CD14-positive monocyte (primary cell): ENCODE results near the gene GALNT1. TPM values are rescaled to one million over a fixed set of nuclear protein-coding genes. Genes with fewer than 3 reads are reported as not detected.

Experiments
- DNase-seq, 3 donors: peaks; one replicate each; pipeline ENCODE4 v3.0.0-alpha.2; 2011 to 2022
- H2AFZ ChIP-seq: 2 replicates; pipeline ENCODE4 v1.6.0; 2012; ENCODE audit warnings: mild to moderate bottlenecking, low read depth, low read length, inconsistent platforms; ENCODE audit not compliant: insufficient read depth, poor library complexity, severe bottlenecking
- H3K27ac ChIP-seq, 2 donors: 1 replicate in 1 of 2; 2 replicates in 1 of 2; pipeline ENCODE4 v1.5.1; 2012 to 2013; ENCODE audit warnings: low read length in 2 of 2, control low read depth in 1 of 2, inconsistent platforms in 1 of 2, low read depth in 1 of 2, mild to moderate bottlenecking in 1 of 2
- H3K27me3 ChIP-seq, 2 donors: one replicate each; pipeline versions ENCODE4 v1.6.0 to v1.6.1; 2011 to 2013; ENCODE audit warnings: low read length in 2 of 2; ENCODE audit not compliant: control insufficient read depth in 2 of 2, insufficient read depth in 2 of 2
- H3K36me3 ChIP-seq, 2 donors: replicated peaks in 1 of 2; 1 replicate in 1 of 2; 2 replicates in 1 of 2; pipeline versions ENCODE4 v1.5.1 to v1.6.1; 2012 to 2013; ENCODE audit warnings: low read length in 2 of 2, control low read depth in 1 of 2, inconsistent platforms in 1 of 2, mild to moderate bottlenecking in 1 of 2; ENCODE audit not compliant: insufficient read depth in 2 of 2, control insufficient read depth in 1 of 2
- H3K4me1 ChIP-seq, 2 donors: 1 replicate in 1 of 2; 2 replicates in 1 of 2; pipeline versions ENCODE4 v1.5.1 to v1.6.1; 2012 to 2013; ENCODE audit warnings: low read length in 2 of 2, control low read depth in 1 of 2, inconsistent platforms in 1 of 2, mild to moderate bottlenecking in 1 of 2, moderate library complexity in 1 of 2; ENCODE audit not compliant: insufficient read depth in 2 of 2, control insufficient read depth in 1 of 2
- H3K4me2 ChIP-seq: replicated peaks from 2 replicates; pipeline ENCODE3; 2012; ENCODE audit warnings: low read length, moderate library complexity, mild to moderate bottlenecking; ENCODE audit not compliant: poor library complexity, severe bottlenecking; ENCODE audit errors: extremely low read depth
- H3K4me3 ChIP-seq, 3 experiments: fragments of 200-600 bp in 1 of 3; sonication (generic) in 1 of 3; replicated peaks in 1 of 3; 1 replicate in 2 of 3; 2 replicates in 1 of 3; pipeline ENCODE4 v1.5.1; 2011 to 2013; ENCODE audit warnings: low read length in 3 of 3, mild to moderate bottlenecking in 3 of 3, control low read depth in 2 of 3, low read depth in 2 of 3, inconsistent platforms in 1 of 3, moderate library complexity in 1 of 3
- H3K79me2 ChIP-seq: 2 replicates; pipeline ENCODE4 v1.6.0; 2012; ENCODE audit warnings: mild to moderate bottlenecking, control low read depth, inconsistent platforms, low read length, moderate library complexity; ENCODE audit not compliant: insufficient read depth
- H3K9ac ChIP-seq: 2 replicates; pipeline ENCODE4 v1.6.0; 2017; ENCODE audit warnings: low read length, mild to moderate bottlenecking; ENCODE audit not compliant: insufficient read depth, poor library complexity, severe bottlenecking
- H3K9me3 ChIP-seq, 2 donors: replicated peaks in 1 of 2; 1 replicate in 1 of 2; 2 replicates in 1 of 2; pipeline versions ENCODE4 v1.5.1 to v1.6.1; 2012 to 2013; ENCODE audit warnings: low read length in 2 of 2, control low read depth in 1 of 2; ENCODE audit not compliant: control insufficient read depth in 1 of 2, insufficient read depth in 1 of 2
- H4K20me1 ChIP-seq: 2 replicates; pipeline ENCODE4 v1.6.0; 2012; ENCODE audit warnings: mild to moderate bottlenecking, low read length, control low read depth, moderate library complexity; ENCODE audit not compliant: insufficient read depth
- H3K27ac Mint-ChIP-seq, 7 donors: one replicate each; pipeline ENCODE4 v1.8.0; 2020; ENCODE audit warnings: mild to moderate bottlenecking in 7 of 7, mixed read lengths in 7 of 7, moderate library complexity in 6 of 7, inconsistent platforms in 2 of 7
- H3K27me3 Mint-ChIP-seq, 3 donors: one replicate each; pipeline ENCODE4 v1.8.0; 2021 to 2022; ENCODE audit warnings: low read depth in 3 of 3, mild to moderate bottlenecking in 3 of 3, mixed read lengths in 3 of 3, moderate library complexity in 3 of 3, inconsistent platforms in 1 of 3
- H3K36me3 Mint-ChIP-seq, 2 donors: one replicate each; pipeline ENCODE4 v1.8.0; 2020; ENCODE audit warnings: mixed read lengths in 2 of 2, inconsistent platforms in 1 of 2, mild to moderate bottlenecking in 1 of 2
- H3K4me1 Mint-ChIP-seq: one replicate; pipeline ENCODE4 v1.8.0; 2020; ENCODE audit warnings: mild to moderate bottlenecking, mixed read lengths
- H3K4me3 Mint-ChIP-seq, 2 donors: one replicate each; pipeline ENCODE4 v1.8.0; 2020; ENCODE audit warnings: mild to moderate bottlenecking in 2 of 2, mixed read lengths in 2 of 2, moderate library complexity in 1 of 2
- H3K9me3 Mint-ChIP-seq, 7 donors: one replicate each; pipeline ENCODE4 v1.8.0; 2020 to 2022; ENCODE audit warnings: mixed read lengths in 7 of 7, mild to moderate bottlenecking in 6 of 7, moderate library complexity in 6 of 7, inconsistent platforms in 2 of 7
- WGBS: methylation state at CpG from one replicate; pipeline ENCODE4 v1.1.5; 2013; ENCODE audit warnings: missing lambda C conversion rate; ENCODE audit not compliant: insufficient coverage; 5-methylcytosine and 5-hydroxymethylcytosine counted together
- intact Hi-C, 2 donors: fragments of 100-400 bp; cut with micrococcal nuclease; formaldehyde crosslinking; loops; one replicate each; pipeline versions ENCODE4 v1.15.0 to v1.15.1; 2023
- polyA plus RNA-seq, 3 donors: library from polyadenylated mRNA; depleted of rRNA in 1 of 3; unstranded in 2 of 3; stranded (reverse) in 1 of 3; fragments of 300-500 nt in 2 of 3; fragments of >200 nt in 1 of 3; fragmentation: Illumina TruSeq in 2 of 3; gene quantifications; 1 replicate in 2 of 3; 2 replicates in 1 of 3; pipeline ENCODE4 v1.2.3, GENCODE V29; 2012 to 2021
- TF ChIP-seq, protein P1 (sequence below): fragments of 200-600 bp; IDR thresholded peaks from one replicate; pipeline ENCODE4 v1.8.0; 2022; ENCODE audit warnings: antibody characterized with exemption, mild to moderate bottlenecking

Gene GALNT1
- polyA plus RNA-seq, 3 donors, result 16.8 to 58.5 (median 22.9) TPM

DNA sequence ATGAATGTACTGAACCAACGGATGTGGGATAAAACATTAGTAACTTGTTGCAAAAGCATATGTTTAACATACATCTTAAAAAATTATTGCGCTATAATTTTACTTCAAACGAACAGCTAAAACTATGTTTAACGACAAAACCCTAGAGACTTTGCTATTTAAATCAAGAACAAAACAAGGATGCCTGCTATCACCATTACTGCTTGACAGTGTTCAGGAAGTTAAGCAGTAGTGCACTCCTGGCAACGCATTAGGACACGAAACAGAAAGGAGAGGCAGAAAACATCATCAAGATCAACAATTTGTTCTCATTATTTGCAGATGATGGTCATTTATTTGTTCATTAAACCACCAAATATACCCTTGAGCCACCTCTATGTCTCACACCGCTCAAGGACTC lies 151.9 kb downstream of the GALNT1 start:
- H3K36me3 ChIP-seq, result no peaks in the 10 kb centered on the region
- Mint-ChIP-seq H3K9me3 (peaks cover under 1 to 15% (median 7%) of the 10 kb centered on the region in 7 donors), H3K36me3 (no peaks in the 10 kb centered on the region), H3K27ac (no peak overlapping the region), H3K4me1 (peaks cover 3% of the 10 kb centered on the region), H3K27me3 (peaks cover 0 to 4% (median 0%) of the 10 kb centered on the region in 3 donors), H3K4me3 (no peak overlapping the region)
- intact Hi-C loops, result no loop called here
- TF ChIP-seq, protein P1, sequence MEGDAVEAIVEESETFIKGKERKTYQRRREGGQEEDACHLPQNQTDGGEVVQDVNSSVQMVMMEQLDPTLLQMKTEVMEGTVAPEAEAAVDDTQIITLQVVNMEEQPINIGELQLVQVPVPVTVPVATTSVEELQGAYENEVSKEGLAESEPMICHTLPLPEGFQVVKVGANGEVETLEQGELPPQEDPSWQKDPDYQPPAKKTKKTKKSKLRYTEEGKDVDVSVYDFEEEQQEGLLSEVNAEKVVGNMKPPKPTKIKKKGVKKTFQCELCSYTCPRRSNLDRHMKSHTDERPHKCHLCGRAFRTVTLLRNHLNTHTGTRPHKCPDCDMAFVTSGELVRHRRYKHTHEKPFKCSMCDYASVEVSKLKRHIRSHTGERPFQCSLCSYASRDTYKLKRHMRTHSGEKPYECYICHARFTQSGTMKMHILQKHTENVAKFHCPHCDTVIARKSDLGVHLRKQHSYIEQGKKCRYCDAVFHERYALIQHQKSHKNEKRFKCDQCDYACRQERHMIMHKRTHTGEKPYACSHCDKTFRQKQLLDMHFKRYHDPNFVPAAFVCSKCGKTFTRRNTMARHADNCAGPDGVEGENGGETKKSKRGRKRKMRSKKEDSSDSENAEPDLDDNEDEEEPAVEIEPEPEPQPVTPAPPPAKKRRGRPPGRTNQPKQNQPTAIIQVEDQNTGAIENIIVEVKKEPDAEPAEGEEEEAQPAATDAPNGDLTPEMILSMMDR, result no peak
- H3K27me3 ChIP-seq, result no peaks in the 10 kb centered on the region
- no peaks in the 10 kb centered on the region for H3K4me1 ChIP-seq
- DNase-seq, result no peak
- no CpG with 5 or more reads among the region's 7 CpGs for WGBS
- H3K79me2 ChIP-seq, result no peaks in the 10 kb centered on the region
- no peak overlapping the region for H3K9ac ChIP-seq
- H3K27ac ChIP-seq, result no peak overlapping the region
- H3K4me2 ChIP-seq, result no peak overlapping the region
- peaks cover 0 to 7% of the 10 kb centered on the region in 2 donors for H3K9me3 ChIP-seq
- H4K20me1 ChIP-seq, result no peaks in the 10 kb centered on the region
- H3K4me3 ChIP-seq, result no peak overlapping the region
- no peak overlapping the region for H2AFZ ChIP-seq

DNA sequence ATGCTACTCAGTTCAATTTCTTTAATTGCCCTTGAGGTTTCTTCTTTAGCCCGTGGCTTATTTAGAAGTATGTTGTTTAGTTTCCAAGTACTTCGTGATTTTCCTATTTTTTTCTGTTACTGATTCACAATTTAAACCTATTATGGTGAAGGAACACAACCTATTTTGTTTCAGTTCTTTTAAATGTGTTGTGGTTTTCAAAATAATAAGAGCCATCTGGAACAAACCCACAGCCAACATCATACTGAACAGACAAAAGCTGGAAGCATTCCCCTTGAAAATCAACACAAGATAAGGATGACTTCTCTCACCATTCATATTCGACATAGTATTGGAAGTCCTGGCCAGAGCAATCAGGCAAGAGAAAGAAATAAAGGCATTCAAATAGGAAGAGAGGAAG lies 155.2 kb downstream of the GALNT1 start:
- intact Hi-C loops, result no loop called here
- Histone ChIP-seq H3K4me1 (no peaks in the 10 kb centered on the region), H3K27ac (no peak overlapping the region), H3K9me3 (no peaks in the 10 kb centered on the region), H3K79me2 (no peaks in the 10 kb centered on the region), H3K36me3 (no peaks in the 10 kb centered on the region), H3K4me3 (no peak overlapping the region), H2AFZ (no peak overlapping the region), H3K27me3 (no peaks in the 10 kb centered on the region), H3K9ac (no peak overlapping the region), H4K20me1 (no peaks in the 10 kb centered on the region), H3K4me2 (no peak overlapping the region)
- peaks cover 1% of the 10 kb centered on the region for H3K4me1 Mint-ChIP-seq
- H3K9me3 Mint-ChIP-seq, result peaks cover 1 to 5% (median 3%) of the 10 kb centered on the region in 7 donors
- H3K27me3 Mint-ChIP-seq, result peaks cover 1 to 4% (median 2%) of the 10 kb centered on the region in 3 donors
- WGBS, result no CpG with 5 or more reads among the region's 3 CpGs
- no peak overlapping the region for H3K27ac Mint-ChIP-seq
- H3K4me3 Mint-ChIP-seq, result no peak overlapping the region
- H3K36me3 Mint-ChIP-seq, result no peaks in the 10 kb centered on the region
- TF ChIP-seq, protein P1, result no peak
- DNase-seq, result no peak
